ENCODE data around the gene SKAP1.
A peak's percentile ranks its signal among the peaks of the same experiment; 100 is the strongest.

GRCh38 chr17:48131216-48131824 is 298.7 kb downstream of the SKAP1 start:
- peak; percentile 96 for TF ChIP-seq CTCF (conservative IDR thresholded peaks at IDR 0.05; ENCODE audit: low read length)
- TF ChIP-seq EZH2phosphoT487 (IDR thresholded peaks at IDR 0.05; ENCODE audit: borderline replicate concordance, low read depth, low read length) = no peak

All from OCI-LY7 (cell line).